HK-2 (cell line): ENCODE measurements around the gene ZNRF3.

Experiments
- DNase-seq: peaks from one replicate; pipeline ENCODE4 v3.0.0-alpha.2; 2018; ENCODE audit not compliant: unreplicated experiment

The ZNRF3 gene

DNA sequence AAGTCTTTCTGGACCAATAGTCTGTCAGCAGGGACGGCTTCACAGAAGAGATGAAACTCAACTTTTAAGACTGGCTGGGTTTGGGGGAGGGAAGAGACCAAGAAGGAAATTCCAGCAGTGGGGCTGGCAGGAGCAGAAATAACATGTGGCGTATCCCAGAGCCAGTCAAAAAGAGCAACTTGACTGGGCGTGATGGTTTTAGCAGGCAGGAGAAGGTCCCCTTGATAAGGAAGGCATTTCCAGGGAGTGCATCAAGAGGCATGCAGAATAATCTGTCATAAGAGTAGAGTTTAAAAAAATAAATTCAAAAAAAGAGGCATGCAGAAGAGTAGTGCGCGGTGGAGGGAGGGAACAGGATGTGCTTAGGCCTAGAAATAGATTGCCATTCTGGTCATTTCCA lies 125.8 kb downstream of the ZNRF3 start:
- DNase-seq: no peak

DNA sequence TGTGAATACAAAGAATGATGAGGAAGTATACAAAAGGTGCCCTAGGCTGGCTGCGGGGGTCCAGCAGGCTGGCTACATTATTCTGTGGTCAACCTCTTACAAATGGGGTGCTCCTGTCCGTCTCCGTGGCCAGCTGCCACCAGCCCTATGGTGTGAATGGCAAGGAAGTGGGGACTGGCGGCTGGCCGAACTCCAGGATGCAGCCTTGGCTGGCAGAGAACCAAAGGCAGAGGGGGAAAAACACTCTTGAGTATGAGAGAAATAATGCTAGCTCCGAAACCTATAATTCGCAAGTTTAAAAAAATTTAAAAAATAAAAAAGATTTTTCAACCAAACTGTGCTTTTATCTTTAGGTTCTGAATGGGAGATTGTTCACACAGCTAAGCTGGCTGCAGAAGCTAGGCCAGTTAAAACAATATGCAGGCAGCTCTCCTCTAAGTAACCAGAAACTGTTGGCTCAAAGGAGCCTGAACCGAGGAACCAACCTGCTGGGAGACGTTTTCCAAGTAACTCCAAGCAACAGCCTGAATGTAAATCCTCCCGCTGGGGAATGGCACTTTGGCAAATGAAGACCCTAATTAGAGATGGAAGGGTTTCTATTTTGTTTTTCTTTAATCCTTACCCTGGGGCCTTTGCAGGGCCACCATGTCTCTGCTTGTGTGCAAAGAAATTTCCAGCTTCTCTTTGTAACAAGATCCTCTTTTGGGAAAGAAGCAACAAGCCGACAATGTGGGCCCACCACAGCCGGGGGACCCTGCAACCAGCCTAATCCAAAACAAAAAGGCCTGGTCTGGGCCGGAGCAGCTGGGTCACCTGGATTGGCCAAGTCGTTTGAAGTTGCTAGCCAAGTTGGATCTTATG lies 128.1 kb downstream of the ZNRF3 start:
- no peak for DNase-seq

DNA sequence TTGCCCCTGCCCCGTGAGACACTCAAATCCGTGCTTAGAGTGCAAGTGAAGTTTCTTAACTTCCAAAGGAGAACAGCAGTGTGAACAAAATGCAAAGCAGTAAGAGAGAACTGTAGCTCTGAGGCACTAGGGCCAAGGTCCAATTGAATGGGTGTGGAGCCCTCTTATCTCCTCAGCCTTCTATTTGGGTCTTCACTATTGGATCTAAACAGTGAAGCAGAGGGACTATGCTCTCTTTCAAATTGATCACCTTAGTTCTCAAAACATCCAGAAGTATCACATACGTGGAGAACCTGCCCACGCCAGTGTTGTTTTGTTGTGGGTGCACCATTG lies 128.7 kb downstream of the ZNRF3 start:
- no peak for DNase-seq

DNA sequence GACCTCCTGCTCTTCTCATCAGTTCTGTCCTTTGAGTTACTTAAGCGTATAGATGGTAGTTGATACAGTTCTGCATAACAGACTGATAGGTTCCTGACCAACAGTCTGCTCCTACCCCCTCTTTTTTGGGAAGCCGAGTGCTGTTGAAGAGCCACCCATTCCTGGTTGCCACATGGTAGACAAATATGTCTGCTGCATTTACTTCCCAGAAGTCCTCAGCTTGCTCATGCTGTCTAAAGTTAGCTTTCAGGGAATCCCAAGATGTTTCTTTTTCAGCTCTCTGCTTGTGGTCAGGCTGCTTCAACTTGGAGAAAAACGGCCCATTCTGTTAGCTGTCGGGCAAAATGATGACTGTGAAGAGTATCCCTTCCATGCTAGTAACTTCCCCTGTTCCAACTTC lies 129.6 kb downstream of the ZNRF3 start:
- no peak for DNase-seq

DNA sequence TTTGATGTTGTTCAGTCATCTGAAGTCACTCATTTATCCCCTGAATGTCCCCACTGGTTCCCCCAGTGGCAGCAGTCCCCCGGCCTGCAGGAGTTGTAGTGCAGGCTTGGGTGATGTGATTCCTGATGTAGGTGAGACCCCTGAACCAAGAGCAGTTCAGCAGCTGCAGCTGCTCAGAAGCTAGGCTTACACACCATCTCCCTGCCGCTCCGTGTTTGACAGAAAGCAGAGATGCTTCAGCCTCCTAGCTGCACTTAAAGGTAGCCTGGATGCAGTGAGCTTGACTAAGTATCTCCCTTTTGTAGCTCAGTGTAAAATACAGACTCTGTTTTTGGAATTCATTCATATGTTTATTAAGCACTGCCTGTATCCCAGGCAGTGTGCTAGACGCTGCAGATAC lies 130.9 kb downstream of the ZNRF3 start:
- DNase-seq: no peak

DNA sequence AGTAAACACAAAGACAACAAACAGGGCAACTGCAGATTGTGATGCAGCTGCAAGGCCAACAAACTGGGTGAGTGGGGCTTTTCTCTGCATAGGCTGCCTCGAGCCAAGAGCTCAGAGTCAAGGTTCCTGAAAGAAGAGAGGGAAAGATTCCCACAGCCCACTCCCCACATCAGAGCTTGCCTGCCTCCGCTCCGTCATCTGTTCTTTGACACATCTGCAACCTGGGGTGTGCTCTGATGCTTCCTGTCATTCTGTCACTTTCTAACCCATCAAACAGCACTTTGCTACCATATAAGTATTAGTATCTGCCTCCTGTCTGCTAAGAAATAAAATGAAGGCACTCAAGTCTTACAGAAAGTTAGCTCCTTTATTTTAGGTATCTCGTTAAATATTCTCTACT lies 131.4 kb downstream of the ZNRF3 start:
- no peak for DNase-seq

DNA sequence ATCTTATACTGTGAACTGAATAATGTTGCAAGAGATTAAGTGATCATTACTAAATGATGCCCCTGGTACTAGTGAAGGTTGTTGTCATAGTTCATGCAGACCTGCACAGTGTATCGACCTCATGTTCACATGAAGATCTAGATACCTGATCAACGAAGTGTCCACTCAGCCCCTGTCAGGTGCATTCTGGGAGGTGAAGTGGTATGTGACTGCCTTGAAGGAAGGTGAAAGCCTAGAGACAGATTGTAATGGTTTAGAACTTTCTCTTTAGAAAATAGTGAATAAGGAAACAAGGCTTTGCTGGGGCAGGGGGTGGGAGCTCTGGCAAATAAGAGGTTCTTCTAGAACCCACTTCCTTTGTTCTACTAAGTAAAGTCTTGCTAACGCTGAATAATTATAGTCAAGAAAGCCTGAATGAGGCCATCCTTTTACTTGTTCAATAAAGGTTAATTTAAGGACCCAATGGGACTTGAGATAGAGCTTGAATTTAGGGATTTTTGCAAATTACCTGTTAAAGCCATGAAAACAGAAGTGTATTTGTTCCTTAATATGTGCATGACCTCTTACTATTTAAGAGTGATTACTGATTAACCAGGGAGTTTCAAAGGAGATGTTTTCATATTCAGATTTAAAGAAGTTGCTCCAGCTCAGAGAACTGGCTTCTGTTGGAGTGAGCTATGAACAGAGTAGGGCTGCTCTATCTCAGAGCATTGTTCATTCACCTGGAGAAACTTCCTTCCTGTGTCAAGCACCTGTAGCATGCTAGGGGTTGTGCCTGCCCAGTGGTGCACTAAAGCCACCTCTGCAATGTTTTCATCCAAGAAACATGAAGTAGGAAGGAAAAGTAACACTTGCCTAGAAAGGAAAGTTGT lies 132.9 kb downstream of the ZNRF3 start:
- no peak for DNase-seq

DNA sequence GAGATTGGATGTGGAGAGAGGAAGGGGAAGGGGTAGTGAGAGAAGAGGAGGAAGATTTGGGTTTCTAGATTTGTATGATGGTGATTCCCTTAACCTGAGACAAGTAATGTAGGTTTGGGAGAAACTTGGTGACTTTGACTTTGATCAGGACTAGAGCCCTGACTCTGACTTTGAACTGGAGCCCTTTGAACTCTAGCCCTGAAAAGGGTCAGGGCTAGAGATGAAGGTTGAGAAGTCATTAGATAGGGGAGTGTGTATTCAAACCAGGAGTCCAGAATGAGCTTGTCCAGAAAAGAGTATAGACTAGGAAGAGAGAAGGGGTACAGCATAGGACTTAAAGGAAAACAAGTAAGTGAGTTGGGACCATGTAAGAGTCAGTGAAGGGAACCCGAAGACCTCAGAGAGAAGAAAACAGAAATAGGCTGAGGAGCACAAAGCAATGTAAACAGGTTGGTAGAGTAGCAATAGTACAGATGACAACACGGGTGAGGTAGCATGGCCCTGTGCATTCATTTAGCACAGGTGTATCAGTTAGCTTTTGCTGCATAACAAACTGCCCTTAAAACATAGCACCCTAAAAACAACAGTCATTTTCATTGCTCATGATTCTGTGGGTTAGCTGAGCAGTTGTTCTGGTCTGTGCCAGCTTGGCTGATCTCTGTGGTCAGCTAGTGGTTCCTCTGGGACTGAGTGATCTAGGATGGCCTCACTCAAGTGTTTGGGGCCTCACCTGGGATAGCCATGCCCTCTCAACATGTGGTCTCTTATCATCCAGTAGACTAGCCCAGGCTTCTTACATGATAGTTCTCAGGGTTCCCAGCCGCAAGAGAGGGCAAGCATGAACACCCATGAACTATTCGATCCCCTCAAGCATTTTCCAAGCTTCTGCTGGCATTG lies 135.2 kb downstream of the ZNRF3 start:
- no peak for DNase-seq

DNA sequence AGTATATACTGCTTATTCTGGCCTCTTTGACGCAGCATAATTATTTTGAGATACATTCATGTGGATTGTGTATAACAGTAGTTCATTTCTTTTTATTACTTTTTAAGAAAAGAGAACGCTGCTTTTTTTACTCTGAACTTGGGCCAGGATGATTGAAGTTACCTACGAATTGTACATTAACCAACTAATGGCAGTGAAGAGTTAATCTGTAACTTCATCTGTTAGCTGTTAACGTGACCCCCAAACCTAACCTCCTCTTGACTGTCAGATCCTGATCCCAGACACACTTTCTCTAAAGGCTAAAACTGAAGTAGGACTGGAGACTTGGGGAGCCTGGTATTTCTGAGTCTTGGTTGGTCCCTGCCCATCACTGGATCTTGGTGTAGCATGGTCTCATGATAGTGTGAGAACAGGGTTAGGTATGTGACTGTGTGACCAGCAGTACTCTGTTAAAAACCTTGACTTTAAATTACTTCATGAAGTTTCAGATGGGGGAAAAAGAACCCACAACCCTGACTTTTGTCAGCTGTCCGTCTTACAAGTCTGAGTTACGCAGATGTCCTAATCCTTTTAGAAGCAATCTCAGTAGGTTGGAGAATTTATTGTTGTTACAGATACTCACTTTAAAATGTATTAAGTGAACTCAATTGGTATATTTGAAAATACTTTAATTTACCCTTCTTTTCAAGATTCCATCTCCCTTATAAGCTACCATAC lies 138.9 kb downstream of the ZNRF3 start:
- DNase-seq: no peak

DNA sequence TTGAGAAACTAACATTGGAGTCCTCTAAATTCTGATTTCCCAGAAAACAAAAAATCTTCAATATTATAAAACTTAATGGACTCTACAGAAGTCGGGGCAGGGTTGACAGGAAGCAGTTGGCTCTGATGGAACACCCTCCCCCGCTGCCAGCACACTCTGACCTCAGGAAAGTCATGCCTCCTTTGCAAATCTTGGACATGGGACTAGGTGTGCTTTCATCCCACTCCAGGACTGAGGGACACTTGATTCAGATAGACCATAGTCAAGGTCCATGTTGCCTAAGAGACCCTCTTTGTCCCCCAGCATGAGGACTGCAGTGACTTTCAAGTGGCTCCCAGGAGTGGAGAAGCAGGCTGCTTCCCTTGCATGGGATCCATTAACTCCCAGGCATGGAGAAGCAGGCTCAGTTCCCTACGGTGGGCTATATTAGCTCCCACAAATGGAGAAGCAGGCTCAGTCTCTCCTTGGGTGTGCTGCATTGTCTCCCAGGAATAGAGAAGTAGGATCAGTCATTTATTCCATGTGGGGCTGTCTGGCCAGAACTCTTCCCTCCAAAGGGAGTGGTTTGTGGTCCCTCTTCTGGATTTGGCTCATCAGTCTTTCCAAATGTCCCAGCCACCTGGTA lies 139.9 kb downstream of the ZNRF3 start:
- no peak for DNase-seq

DNA sequence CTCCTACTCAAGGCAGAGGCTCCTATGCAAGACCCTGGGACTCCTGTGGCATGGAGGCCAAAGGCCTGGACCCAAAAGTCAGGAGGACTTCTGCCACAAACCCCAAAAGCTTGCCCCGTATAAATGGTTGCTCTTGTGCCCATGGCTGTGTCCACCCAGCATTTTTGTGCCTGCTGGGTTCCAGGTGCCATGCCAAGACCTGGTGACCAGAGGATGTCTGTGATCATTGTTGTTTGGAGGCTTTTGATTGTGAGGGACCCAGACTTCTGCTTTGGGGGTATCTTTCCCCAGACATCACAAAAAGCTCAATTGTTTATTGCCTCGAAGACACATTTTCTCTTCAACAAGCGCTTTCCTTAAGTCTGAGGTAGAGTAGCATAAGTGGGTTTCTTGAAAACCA lies 143.2 kb downstream of the ZNRF3 start:
- DNase-seq: no peak

DNA sequence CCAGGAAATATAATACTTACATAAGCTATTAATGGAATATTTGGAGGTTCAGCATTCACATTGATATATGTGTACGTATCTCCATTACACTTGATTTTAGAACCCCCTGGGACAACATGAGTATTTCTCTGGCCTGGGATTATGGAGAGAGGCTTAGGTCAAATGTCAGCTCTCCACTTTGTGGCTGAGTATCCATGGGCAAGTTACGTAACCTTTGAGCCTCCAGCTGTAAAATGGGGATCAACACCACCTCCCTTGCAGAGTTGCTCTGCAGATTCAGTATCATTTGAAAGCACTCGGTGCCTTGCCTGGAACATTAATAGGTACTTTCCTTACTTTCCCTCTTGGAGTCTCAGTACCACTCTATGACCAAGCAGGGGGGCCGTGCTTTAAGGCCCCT lies 145.1 kb downstream of the ZNRF3 start:
- DNase-seq: no peak

DNA sequence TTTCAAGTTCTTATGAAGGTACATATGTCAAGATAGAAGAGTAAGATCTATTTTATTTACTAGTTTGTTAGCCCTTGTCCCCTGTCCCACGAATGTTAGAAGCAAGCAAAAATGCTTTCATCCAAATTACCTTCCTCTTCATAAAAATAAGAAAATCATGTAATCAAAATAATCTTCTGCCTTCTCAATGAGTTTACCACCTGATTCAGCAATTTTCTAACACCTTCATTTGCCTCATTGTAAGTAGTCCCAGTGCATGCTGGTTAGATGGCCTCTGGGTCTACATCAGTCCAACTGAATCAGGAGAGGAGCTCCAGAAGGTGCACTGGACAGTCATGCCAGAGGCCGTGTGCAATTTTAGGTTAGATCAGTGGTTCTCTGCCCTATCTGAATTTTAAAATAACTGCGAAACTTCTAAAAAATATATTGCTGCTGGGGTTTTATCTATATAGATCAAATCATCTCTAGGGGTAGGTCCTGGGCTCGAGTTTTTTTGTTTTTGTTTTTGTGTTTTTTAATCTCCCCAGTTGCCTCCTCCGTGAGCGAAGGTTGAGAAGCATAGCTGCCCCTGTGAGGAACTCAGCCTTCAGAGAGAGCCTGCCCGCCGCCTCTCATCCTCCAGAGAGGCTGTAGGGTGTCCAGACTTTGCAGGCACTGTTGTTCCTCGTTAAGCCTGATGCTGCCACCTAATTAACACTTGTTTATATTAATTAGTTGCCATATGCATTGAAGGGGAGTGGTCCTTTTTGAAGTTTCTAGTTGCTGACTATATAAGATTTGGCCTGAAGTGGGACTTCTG lies 146.0 kb downstream of the ZNRF3 start:
- DNase-seq: no peak

DNA sequence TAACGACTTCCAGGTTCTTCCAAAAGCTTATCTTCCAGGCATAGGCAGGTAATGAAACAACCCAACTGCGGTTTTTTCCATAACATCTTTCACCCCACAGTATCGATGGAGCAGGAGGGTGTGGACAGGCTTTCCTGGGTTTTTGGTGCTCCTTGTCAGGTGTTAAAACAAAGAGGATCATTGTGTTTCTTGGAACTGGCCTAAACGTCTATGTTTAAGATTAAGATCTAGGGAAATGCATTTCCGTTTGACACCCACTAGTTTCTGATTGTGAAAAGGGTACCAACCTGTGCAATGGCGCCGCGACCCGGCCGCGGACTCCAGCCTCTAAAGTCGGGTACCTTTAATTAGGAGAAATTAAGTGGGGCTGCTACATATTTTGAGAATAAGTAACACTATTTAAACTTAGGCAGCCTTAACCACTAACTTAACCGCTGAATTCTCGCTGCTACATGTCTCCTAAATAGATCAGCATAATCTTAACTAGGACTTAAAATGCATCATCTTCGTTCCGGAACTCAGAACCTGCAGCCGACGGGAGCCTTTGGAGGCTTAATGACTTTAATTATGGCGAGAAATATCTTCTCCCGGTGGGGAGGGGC lies 146.7 kb downstream of the ZNRF3 start:
- DNase-seq: no peak

DNA sequence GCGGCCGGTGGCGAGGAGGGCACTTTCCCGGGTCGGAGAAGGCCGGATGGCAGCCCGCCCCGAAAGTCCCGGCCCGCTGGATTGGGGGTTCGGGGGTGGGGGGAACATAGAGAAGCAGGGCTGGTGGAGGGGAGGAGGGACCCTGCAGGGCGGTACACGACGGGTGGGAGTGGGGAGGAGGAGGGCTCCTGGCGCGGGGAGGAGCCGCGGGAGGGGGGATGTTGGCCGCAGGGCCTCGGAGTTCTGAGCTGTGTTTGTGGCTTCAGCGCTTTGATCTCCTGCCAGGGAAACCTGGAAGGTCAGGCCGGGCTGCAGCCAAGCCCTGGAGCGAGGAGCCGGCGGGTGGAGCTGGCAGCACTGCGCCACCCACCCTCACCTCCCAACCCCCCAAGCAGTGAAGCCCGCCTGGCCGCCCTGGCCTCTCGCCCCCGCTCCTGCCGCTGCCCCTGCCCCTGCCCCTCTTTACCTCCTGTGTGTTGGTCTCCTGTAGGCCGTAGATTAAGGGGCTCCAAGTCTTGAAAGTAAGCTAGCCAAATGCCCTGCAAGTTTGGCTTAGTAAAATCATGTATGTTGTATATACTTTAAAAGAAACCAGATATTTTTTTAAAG lies 147.3 kb downstream of the ZNRF3 start:
- peak; percentile 84 for DNase-seq

DNA sequence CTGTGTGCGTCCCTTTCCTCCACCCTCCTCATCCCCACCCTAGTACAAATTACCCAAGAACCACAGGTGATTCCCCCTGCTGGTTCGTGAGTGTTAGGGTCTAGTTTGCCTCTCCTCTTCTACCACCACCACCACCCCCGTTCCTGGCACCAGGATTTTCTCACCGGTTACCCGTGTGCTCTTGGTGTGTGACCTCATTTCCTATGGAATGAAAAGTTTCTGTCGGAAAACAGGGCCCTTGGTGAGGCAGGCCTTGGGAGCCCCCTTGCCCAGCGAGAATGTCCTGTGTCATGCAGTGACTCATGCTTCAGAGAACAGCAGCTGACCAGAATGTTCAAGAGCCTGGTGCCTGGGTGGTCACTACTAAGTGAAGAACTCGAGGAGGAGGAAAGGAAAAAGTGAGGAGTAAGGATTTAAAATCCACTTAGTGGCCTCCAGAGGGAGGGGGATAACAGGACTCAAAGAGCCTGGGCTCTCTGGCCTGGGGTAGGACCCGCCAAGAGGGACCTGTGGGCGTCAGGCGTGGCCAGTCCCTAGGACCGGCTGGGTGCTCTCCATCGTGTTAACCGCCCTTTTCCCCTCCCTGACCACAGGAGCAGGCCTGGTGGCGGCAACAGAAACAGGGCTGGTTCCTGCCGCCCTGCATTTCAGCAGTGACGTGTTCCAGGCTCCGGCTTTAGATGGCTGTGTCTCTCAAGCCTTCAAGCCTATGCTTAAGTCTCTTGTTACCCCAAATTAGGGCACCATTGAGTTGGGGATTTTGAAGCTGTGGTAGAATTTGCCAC lies 148.0 kb downstream of the ZNRF3 start:
- DNase-seq: peak; percentile 91

DNA sequence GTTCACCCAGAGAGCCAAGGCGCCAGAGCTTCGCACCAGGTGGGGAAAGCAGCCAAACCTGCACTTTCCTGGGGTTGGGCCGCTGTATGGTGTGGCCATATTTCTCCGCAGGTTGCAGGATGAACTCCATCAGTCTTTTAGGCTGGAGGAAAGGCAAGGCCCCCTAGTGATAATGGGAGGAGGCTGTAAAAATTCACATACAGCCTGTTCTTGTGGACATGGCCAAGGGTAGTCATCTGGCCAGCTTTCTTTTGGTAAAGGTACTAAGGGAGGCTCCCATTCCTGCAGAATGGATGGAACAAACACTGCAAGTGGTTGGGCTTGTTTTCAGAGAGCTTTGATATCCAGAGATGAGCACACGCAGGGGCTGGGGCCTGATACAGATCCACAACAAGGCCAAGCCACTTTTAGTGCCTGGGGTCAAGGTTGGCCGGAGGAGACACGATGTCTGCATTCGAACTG lies 148.7 kb downstream of the ZNRF3 start:
- DNase-seq: no peak

DNA sequence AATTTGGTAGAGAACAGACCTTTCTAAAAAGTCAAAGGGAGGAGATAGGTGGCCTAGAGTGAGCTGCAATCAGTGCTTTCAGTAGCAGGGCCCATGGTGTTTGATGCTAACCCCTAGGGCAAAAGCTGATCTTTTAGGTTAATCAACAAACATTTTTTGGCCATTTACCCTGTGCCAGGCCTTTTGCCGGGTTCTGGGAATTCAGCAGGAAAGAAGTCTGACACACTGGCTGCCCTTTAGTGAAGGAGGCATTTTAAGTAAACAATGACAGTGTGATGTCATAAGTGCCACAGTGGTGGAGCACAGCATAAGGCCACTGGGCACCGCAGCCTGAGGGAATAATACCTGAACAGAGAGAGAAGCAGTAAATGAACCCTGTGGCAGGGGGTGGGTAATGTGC lies 149.2 kb downstream of the ZNRF3 start:
- no peak for DNase-seq
